K562 (cell line): Measurements from ENCODE around the gene NFATC1. TPM values are rescaled to one million over a fixed set of nuclear protein-coding genes. Genes with fewer than 3 reads are reported as not detected.

Experiments
- ATAC-seq: fragments of 200-7000 bp; cut with Tn5 transposase; 3 replicates; pipeline ENCODE4 v1.9.1; 2020; ENCODE audit warnings: moderate library complexity
- BruUV-seq: library from RNA; stranded (reverse); fragments of 400-500 nt; replicated peaks from 2 replicates; lab custom pipeline; 2021; lab: Mats Ljungman, UMichigan
- CTCF ChIA-PET: fragments of 300-600 bp; formaldehyde crosslinking; extraction: SDS; loops from one replicate; lab custom pipeline; 2021; ENCODE audit warnings: low intra/inter-chr PET ratio; lab: Yijun Ruan, JAX
- POLR2A ChIA-PET: fragments of 300-600, 350-650 bp; sonication (Branson Sonifier 250); formaldehyde crosslinking; extraction: SDS; loops from one replicate; lab custom pipeline; 2021; ENCODE audit warnings: antibody characterized with exemption, inconsistent platforms; lab: Yijun Ruan, JAX
- DNase-seq, 4 experiments: peaks; one replicate each; pipeline versions ENCODE4 v3.0.0 to v3.0.0-alpha.2; 2011 to 2018; ENCODE audit warnings: low spot score in 3 of 4, mixed read lengths in 3 of 4; ENCODE audit errors: extremely low read depth in 1 of 4
- FAIRE-seq: peaks from 2 replicates; lab custom pipeline; 2011; peaks lifted over from hg19 to GRCh38; lab: Jason Lieb, UNC
- H2AFZ ChIP-seq: 2 replicates; pipeline ENCODE4 v1.6.0; 2011; ENCODE audit warnings: low read depth, low read length, control low read depth, inconsistent platforms
- H3K27ac ChIP-seq: fragments of 200-600 bp; 3 replicates; pipeline ENCODE4 v1.8.0; 2011; ENCODE audit warnings: low read depth, mild to moderate bottlenecking, control low read depth, inconsistent platforms, low read length, moderate library complexity, mixed read lengths; ENCODE audit errors: extremely low read depth
- H3K27me3 ChIP-seq, 2 experiments: fragments of 300-600 bp in 1 of 2; 2 replicates in 1 of 2; 3 replicates in 1 of 2; pipeline versions ENCODE4 v1.6.0 to v1.8.0; 2011; ENCODE audit warnings: inconsistent platforms in 2 of 2, low read length in 2 of 2, mild to moderate bottlenecking in 1 of 2, mixed read lengths in 1 of 2, moderate library complexity in 1 of 2; ENCODE audit not compliant: control insufficient read depth in 2 of 2, insufficient read depth in 2 of 2
- H3K36me3 ChIP-seq: fragments of 300-600 bp; 3 replicates; pipeline ENCODE4 v1.8.0; 2011; ENCODE audit warnings: mild to moderate bottlenecking, low read length, inconsistent platforms; ENCODE audit not compliant: control insufficient read depth, insufficient read depth
- H3K4me1 ChIP-seq, 2 experiments: fragments of 200-600 bp in 1 of 2; replicated peaks in 1 of 2; 2 replicates in 1 of 2; 3 replicates in 1 of 2; pipeline versions ENCODE4 v1.5.1 to v1.8.0; 2011; ENCODE audit warnings: inconsistent platforms in 2 of 2, low read length in 2 of 2, mild to moderate bottlenecking in 1 of 2, mixed read lengths in 1 of 2, moderate library complexity in 1 of 2; ENCODE audit not compliant: control insufficient read depth in 2 of 2, insufficient read depth in 2 of 2
- H3K4me2 ChIP-seq: 2 replicates; pipeline ENCODE4 v1.6.1; 2011; ENCODE audit warnings: low read length, control low read depth, inconsistent platforms, mixed read lengths; ENCODE audit not compliant: insufficient read depth
- H3K4me3 ChIP-seq: fragments of 200-600 bp; sonication (generic), shearing (Covaris generic); 2 replicates; pipeline ENCODE4 v1.5.1; 2016; ENCODE audit warnings: control low read depth, inconsistent platforms
- H3K79me2 ChIP-seq: fragments of 200-600 bp; 3 replicates; pipeline ENCODE4 v1.8.0; 2011; ENCODE audit warnings: low read length, inconsistent platforms; ENCODE audit not compliant: control insufficient read depth, insufficient read depth
- H3K9ac ChIP-seq, 2 experiments: 2 replicates each; pipeline versions ENCODE4 v1.6.0 to v1.6.1; 2011; ENCODE audit warnings: low read depth in 2 of 2, low read length in 2 of 2, control low read depth in 1 of 2, inconsistent platforms in 1 of 2, mild to moderate bottlenecking in 1 of 2, mixed read lengths in 1 of 2; ENCODE audit not compliant: insufficient read depth in 1 of 2
- H3K9me1 ChIP-seq: one replicate; pipeline ENCODE4 v1.6.0; 2011; ENCODE audit warnings: inconsistent platforms, mild to moderate bottlenecking, low read length, moderate library complexity; ENCODE audit not compliant: control insufficient read depth, insufficient read depth
- H3K9me3 ChIP-seq: replicated peaks from 2 replicates; pipeline ENCODE4 v1.5.1; 2011; ENCODE audit warnings: low read depth, low read length, inconsistent platforms; ENCODE audit not compliant: control insufficient read depth, insufficient read depth
- H4K20me1 ChIP-seq: replicated peaks from 2 replicates; pipeline ENCODE4 v1.6.1; 2011; ENCODE audit warnings: low read length, inconsistent platforms, mixed read lengths; ENCODE audit not compliant: control insufficient read depth, insufficient read depth
- MBD2 ChIP-seq: sonication (generic); IDR thresholded peaks from 2 replicates; pipeline ENCODE4 v1.6.1; 2016; ENCODE audit warnings: low read depth, borderline replicate concordance
- NRF1 ChIP-seq, 2 experiments: fragments of 450-650 bp; IDR thresholded peaks in 1 of 2; conservative IDR thresholded peaks in 1 of 2; 2 replicates each; pipeline ENCODE4 v1.6.1; 2014; ENCODE audit warnings: mild to moderate bottlenecking in 2 of 2
- PTTG1 ChIP-seq: fragments of 450-650 bp; IDR thresholded peaks from 2 replicates; pipeline ENCODE4 v1.6.1; 2016; ENCODE audit warnings: low read depth, mild to moderate bottlenecking, missing genetic modification characterization, missing compliant biosample characterization
- SFPQ ChIP-seq: fragments of 200-400 bp; formaldehyde crosslinking; IDR thresholded peaks from 2 replicates; pipeline ENCODE4 v1.6.1; 2017; ENCODE audit warnings: mild to moderate bottlenecking, low read depth, low read length, moderate library complexity
- SIN3B ChIP-seq: fragments of 450-650 bp; IDR thresholded peaks from 2 replicates; pipeline ENCODE4 v1.6.1; 2017; ENCODE audit warnings: low read depth, mild to moderate bottlenecking, moderate library complexity
- ZBTB1 ChIP-seq: sonication (generic); formaldehyde crosslinking; IDR thresholded peaks from 2 replicates; pipeline ENCODE4 v1.8.1; 2023; ENCODE audit warnings: missing genetic modification reagents, low read depth, mild to moderate bottlenecking, borderline replicate concordance
- ZFP1 ChIP-seq: fragments of 450-650 bp; formaldehyde crosslinking; IDR thresholded peaks from 2 replicates; pipeline ENCODE4 v1.4.0; 2020; ENCODE audit warnings: mild to moderate bottlenecking, mixed read lengths
- ZNF174 ChIP-seq: fragments of 250-450 bp; sonication (Bioruptor Pico); IDR thresholded peaks from 2 replicates; pipeline ENCODE4 v1.4.0; 2020; ENCODE audit warnings: mild to moderate bottlenecking
- ZNF274 ChIP-seq: IDR thresholded peaks from 2 replicates; pipeline ENCODE4 v1.6.1; 2011; ENCODE audit warnings: low read depth, mild to moderate bottlenecking, low read length, moderate library complexity, borderline replicate concordance
- WGBS: fragments of 100-300 bp; shearing (Covaris generic); methylation state at CpG from one replicate; pipeline ENCODE4 v1.1.6; 2016; ENCODE audit warnings: low coverage, mixed read lengths; ENCODE audit not compliant: insufficient coverage; ENCODE audit errors: missing lambda C conversion rate; 5-methylcytosine and 5-hydroxymethylcytosine counted together
- in situ Hi-C: fragments of 300-500 bp; cut with MboI; formaldehyde crosslinking; loops from 4 replicates; pipeline ENCODE4 v1.15.0; 2018; ENCODE audit warnings: inconsistent platforms, mixed read lengths
- intact Hi-C: fragments of 100-400 bp; cut with micrococcal nuclease; formaldehyde crosslinking; loops from 2 replicates; pipeline ENCODE4 v1.14.2; 2022
- polyA plus RNA-seq, 8 experiments: library from polyadenylated mRNA; depleted of rRNA in 4 of 8; stranded (reverse) in 5 of 8; unstranded in 3 of 8; fragments of >200 nt; fragmentation: Nextera tagmentation in 2 of 8; fragmentation: Illumina TruSeq in 1 of 8; extraction: Ambion mirVana in 2 of 8; extraction: Trizol in 1 of 8; gene quantifications; 2 replicates each; pipeline versions ENCODE4 v1.2.1 to v1.2.3, GENCODE V29; 2011 to 2014; ENCODE audit warnings: inconsistent platforms in 1 of 8, missing spikeins in 1 of 8
- total RNA-seq, 7 experiments: library from RNA; depleted of rRNA in 6 of 7; stranded (reverse); fragments of >200 nt in 6 of 7; fragmentation: Illumina TruSeq in 2 of 7; extraction: Trizol in 2 of 7; gene quantifications; 2 replicates each; pipeline versions ENCODE4 v1.2.1 to v1.2.3, GENCODE V29; 2011 to 2021; ENCODE audit warnings: low replicate concordance in 1 of 7
- TF ChIP-seq, protein P1 (sequence below): IDR thresholded peaks from 2 replicates; pipeline ENCODE4 v1.6.1; 2011; ENCODE audit warnings: borderline replicate concordance, low read depth, mild to moderate bottlenecking, moderate library complexity, low read length; ENCODE audit not compliant: insufficient read depth, poor library complexity, severe bottlenecking

NFATC1 gene
- total and polyA plus RNA-seq, 9 of the 15 experiments (the other 6 are each of a cell fraction or from before 2014, with no cell fraction given) = 1.1 to 16.4 (median 2.5) TPM

DNA sequence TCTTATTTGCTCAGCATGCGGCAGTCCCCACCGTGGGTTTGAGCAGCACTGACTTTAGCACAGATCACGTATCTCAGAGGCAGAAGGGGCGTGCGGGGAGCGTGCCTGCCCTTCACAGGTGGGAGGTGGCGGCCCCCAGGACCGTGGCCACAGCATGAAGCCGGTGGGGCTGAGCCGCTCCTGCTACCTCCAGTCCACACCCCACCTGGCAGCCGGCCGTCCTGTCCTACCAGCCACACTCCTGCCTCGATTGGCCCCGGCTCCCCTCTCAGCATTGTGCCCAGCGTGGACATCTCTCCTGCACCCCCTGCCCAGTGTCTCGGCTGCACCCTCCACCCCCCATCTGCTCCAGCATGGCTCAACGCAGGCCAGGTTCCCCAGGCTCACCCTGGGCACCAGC lies 73.6 kb downstream of the NFATC1 start:
- TF ChIP-seq ZFP1 (CRISPR knock-in tag) (no peak), PTTG1 (no peak), ZNF174 (CRISPR knock-in tag) (no peak), SIN3B (no peak), ZBTB1 (no peak), ZNF274 (no peak), SFPQ (no peak), NRF1 (conservative IDR thresholded peaks at IDR 0.05 in 1 of 2, IDR thresholded peaks at IDR 0.05 in 1 of 2) (no peak), MBD2 (no peak)
- TF ChIP-seq, protein P1, sequence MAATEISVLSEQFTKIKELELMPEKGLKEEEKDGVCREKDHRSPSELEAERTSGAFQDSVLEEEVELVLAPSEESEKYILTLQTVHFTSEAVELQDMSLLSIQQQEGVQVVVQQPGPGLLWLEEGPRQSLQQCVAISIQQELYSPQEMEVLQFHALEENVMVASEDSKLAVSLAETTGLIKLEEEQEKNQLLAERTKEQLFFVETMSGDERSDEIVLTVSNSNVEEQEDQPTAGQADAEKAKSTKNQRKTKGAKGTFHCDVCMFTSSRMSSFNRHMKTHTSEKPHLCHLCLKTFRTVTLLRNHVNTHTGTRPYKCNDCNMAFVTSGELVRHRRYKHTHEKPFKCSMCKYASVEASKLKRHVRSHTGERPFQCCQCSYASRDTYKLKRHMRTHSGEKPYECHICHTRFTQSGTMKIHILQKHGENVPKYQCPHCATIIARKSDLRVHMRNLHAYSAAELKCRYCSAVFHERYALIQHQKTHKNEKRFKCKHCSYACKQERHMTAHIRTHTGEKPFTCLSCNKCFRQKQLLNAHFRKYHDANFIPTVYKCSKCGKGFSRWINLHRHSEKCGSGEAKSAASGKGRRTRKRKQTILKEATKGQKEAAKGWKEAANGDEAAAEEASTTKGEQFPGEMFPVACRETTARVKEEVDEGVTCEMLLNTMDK = no peak

More for the DNA sequence above, 73.6 kb downstream of the NFATC1 start:
- BruUV-seq = no TSS peak
- H3K9me3 ChIP-seq = no peaks in the 10 kb centered on the region
- POLR2A ChIA-PET = no interaction called here
- no peaks in the 10 kb centered on the region for H3K9me1 ChIP-seq
- intact Hi-C loops (no loop called here), in situ Hi-C loops (no loop called here)
- CTCF ChIA-PET = no interaction called here
- no peaks in the 10 kb centered on the region; a peak in 1 of 5 replicates for H3K4me1 ChIP-seq
- no peaks in the 10 kb centered on the region for H4K20me1 ChIP-seq
- H3K27ac ChIP-seq = no peak overlapping the region
- no peak overlapping the region for H3K9ac ChIP-seq
- H3K4me3 ChIP-seq = no peak overlapping the region
- no peak overlapping the region for H2AFZ ChIP-seq
- no peak for FAIRE-seq
- H3K4me2 ChIP-seq = no peak overlapping the region
- no peak for ATAC-seq
- no peaks in the 10 kb centered on the region for H3K79me2 ChIP-seq
- DNase-seq = no peak
- H3K27me3 ChIP-seq = no peaks in the 10 kb centered on the region
- 94% methylated on average over 9 of the region's 17 CpGs for WGBS
- peaks cover 6% of the 10 kb centered on the region; the same call in 1 of the 3 replicates for H3K36me3 ChIP-seq
